HG03095 (cell line): ENCODE measurements around the gene SPIRE1.
"Not testable (repeated sequence)": the region's sequence is repeated elsewhere in the genome, so short reads cannot be mapped to it uniquely, and the experiment has no call there.

ENCODE experiments used
- ATAC-seq: cut with Tn5 transposase; IDR thresholded peaks from one replicate; pipeline ENCODE4 v1.9.1; 2021; ENCODE audit warnings: moderate library complexity; ENCODE audit not compliant: unreplicated experiment

The SPIRE1 gene

DNA sequence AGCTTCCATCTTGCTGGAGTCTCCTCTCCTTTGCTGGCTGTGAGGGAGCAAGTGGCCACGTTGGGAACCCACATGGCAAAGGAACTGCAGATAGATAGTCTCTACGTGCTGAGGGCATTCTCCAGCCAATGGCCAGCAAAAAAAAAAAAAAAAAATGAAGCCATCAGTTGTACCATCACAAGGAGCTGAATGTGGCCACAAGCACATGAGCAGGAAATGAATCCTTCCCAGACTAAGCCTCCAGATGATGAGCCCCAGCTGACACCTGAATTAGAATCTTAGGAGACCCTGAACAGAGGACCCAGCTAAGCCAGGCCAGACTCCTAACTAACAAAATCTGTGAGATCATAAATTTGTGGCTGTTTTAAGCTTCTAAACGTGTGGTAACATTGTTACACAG is 57.9 kb downstream of the SPIRE1 start:
- ATAC-seq, result no peak

DNA sequence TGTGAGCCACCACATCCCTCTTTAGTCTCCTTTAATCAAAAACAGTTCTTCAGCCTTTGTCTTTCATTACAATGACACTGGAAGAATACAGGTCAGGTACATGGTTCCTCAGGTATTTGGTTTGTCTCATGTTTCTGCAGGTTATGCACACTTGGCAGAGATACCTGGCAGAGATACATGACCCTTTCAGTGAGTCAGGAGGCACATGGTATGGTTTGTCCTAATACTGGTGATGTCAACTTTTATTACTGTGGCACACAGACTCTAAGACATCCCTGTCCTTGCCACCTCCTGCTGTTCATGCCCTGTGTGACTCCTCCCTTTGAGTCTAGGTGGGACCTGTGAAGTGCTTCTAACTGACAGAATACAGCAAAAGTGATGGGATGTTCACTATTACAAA is 58.4 kb downstream of the SPIRE1 start:
- no peak for ATAC-seq

DNA sequence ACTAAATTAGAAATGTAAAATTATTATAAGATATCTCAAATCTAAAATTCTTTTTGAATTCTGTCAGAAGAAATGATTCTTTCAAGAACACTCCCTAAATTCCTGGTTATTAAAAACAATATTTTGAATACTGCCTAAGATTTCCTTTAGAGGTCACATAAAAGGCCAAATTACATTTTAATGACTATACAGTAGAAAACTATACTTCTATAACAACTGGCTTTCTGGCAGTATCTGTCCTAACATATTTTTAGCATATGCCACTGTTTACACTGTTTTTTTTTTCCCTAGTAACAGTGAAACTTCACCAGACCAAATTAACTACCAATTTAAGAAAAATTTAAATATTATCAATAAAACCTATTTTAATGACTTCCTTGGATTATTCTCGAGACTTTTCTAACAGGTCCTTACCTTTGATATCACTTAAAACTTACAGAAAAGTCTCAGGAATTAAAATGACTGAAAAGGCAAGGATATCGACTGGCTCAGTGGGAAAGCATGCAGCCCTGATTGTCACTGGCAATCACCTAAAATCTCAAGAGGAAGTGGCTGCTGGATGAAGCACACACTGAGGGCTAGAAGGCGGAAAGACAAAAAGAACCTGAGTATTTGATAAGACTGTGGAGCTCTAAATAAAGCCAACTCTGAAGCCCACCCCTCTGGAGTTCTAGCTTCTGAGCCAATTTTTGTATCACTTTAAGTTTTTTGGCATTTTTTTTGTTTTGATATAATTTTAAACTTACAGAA is 59.6 kb downstream of the SPIRE1 start:
- ATAC-seq, result no peak

DNA sequence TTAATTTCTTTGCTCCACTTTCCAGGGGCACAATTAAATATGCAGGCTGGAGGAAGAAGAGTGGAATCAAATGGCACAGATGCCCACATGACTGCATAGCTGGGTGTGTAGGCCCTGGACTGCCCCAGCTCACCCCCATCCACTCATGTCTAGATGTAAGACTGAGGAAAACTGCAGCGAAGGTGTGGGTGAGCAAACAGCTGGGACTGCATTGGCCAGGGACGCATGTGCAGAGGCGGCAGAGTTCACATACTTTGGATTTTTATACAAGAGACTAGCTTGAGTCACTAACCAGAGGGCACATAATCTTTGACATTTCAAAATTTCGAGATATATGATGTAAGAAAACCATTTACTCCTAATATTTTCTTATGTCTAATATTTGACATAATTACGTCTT is 60.1 kb downstream of the SPIRE1 start:
- no peak for ATAC-seq

DNA sequence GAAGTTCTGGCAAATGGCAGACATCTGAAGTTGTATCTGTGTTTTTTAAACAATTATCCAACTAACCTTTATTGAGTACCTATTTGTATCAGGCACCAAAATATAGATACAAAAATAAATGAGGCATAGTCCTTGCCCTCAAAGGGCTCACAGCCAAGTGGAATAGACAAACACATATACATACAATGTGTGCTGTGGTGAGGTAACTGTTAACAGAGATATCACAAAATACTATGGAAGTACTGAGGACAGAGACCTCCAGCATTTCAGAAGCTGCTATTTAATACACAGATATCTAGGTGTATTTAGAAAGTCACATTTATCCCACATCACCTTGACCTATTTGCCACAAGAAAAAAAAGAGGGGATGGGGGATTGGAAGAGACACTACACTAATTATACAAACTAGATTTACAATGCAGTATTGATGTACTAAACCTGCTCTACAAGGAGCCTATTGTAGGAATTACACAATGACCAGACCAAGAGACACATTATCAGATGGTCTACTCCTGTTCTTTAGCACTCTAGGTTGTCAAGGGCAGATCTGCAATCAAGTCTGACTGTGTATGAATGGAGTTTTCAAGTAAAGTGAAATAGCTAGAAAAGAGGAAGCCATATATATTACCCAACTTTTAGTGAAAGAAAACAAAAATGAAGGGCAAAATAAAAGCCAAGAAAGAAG is 62.2 kb downstream of the SPIRE1 start:
- no peak for ATAC-seq

DNA sequence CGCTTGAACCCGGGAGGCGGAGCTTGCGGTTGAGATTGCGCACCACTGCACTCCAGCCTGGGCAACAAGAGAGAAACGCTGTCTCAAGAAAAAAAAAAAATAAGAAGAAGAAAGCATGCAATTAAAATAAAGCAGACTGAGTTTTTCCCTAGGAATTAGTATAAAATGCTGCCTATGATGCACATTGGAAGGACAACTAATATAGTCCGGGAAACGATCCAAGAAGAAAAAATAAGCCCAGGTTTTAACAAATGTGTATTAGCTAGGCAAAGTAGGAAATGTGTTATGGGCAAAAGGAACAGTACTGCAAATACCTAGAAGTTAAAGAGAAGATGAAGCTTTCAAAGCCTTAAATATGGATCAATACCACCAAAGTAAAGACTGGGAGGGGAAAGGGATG is 64.0 kb downstream of the SPIRE1 start:
- no peak for ATAC-seq

DNA sequence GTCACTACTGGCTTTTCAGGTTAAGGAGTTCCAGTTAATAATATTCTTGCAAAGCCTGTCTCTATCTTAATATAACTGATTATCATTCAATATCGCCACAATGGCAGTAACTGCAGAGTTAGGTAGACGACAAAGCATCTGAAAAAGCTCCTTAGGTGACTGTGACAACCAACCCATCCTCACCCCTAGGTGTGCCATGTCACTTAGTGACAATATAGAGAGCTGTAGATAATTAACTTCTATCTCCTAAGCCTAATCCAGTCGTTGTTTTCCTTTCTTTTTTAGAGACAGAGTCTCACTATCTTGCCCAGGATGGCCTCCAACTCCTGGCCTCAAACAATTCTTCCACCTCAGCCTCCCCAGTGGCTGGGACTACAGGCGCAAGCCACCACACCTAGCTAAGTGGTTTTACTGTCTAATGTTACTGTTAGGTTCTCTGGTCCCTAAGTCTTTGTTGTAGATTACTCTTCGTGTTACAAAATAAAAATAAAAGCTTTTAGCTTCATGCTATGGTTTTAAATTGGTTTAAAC is 65.2 kb downstream of the SPIRE1 start:
- no peak for ATAC-seq

DNA sequence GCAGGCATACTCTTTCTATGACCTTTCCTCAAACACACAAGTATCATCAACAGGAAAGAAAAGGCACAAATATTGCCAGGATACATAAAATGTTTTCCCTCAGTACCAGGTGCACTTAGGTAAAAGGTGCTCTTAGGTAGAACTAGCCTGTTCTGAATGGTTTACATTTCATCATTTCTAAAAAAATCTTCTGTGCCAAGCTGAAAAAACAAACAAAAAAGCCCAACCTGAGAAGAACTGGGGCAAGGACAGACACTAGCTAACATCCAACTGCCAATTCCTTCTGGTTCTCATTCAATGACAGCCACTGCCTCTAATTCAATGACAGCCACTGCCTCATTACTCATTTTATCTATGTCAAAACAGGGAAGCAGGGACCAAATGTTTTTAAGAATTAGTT is 68.5 kb downstream of the SPIRE1 start:
- no peak for ATAC-seq

DNA sequence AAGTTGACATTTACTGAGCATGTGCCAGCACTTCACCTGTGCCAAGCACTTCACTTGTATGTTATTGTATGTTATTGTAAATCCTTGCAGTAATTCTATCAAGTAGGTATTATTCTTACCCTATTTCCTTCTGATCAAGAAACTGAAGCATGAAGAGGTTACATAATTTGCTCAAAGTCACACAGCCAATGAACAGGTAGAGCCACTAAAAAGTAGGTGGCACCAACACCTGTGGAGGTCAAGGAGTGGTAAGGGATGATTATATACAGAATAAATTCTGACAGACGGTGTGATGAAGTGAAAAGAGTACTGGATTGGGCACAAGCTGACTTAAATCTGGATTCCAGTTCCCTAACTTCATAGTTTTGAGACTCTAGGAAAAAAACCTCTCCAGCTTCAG is 71.0 kb downstream of the SPIRE1 start:
- no peak for ATAC-seq

DNA sequence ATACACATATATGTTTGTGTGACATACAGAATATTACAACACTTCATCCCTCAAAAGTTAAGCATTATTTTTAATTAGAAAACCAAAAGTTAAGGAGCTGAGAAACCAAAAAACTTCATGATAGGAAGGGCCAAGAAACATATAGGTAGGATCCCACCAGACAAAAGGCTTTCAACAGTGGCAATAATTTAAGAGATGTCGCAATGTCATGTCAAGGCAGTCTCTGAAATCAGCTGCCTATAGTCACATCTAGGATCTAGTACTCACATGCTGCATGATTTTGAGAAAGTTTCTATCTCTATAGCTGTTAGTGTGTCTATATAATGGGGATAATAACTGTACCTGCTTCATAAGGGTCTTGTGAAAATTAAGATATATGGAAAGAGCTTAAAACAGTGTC is 72.7 kb downstream of the SPIRE1 start:
- ATAC-seq, result no peak

DNA sequence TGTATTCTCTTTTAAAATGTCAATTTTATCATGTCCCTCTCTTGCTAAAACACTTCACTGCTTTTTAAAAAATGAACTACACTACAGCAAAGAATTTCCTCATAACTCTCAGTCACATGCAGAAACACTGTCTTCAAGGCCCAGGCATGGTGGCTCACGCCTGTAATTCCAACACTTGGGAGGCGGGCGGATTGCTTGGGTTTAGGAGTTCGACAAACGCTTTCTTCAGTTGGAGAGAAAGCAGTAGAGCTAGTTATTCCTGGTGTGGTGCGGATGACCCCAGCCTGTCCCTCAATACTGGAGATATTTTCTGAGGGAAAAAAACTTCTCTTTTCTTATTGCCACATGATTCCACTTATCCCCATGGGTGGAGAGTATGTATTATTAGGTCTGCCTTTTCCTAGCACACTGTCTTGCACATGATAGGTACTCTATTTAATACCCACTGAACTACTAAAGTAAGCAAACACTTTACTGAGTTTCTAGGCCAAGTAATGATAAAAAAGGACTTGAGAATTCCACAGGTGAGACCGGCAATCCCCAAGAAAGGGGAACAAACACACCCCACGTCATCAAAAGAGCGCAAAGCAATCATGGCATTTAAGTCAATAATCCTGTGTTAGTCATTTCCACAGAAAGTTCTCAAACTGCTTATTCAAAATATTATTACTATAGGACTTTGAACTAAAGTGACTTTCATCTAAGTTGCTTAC is 77.1 kb downstream of the SPIRE1 start:
- no peak for ATAC-seq

DNA sequence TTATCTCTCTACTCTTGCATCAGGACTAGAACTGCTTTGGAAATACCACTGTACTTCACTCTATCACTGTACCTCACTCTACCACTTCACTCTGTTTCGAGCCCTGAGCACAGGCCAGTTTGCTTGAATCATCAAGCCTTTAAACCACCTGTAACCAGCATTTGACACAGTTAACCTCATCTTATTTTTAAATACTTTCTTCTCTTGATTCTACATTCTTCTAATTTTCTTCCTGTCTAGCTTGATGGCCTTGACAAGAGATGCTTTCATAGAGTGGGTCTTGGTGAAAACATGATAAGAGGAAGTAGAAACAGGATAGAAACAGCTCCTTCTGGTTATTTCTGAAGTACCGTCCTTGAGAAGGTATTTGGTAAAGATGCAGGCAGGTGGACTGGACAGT is 78.1 kb downstream of the SPIRE1 start:
- ATAC-seq, result peak; percentile 49

DNA sequence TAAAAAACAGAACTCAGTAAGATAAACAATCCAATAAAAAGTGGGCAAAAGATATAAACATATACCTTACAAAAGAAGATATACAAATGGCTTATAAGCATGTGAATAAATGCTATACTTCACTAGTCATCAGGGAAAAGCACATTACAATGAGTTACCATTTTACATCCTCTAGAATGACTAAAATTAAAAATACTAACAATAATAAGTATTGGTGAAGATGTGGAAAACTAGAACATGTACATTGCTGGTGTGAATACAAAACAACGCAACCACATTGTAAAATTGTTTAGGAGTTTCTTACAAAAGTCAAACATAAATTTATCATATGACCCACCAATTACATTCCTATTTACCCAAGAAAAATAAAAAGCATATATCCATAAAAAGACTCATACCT is 80.1 kb downstream of the SPIRE1 start:
- ATAC-seq, result no peak

DNA sequence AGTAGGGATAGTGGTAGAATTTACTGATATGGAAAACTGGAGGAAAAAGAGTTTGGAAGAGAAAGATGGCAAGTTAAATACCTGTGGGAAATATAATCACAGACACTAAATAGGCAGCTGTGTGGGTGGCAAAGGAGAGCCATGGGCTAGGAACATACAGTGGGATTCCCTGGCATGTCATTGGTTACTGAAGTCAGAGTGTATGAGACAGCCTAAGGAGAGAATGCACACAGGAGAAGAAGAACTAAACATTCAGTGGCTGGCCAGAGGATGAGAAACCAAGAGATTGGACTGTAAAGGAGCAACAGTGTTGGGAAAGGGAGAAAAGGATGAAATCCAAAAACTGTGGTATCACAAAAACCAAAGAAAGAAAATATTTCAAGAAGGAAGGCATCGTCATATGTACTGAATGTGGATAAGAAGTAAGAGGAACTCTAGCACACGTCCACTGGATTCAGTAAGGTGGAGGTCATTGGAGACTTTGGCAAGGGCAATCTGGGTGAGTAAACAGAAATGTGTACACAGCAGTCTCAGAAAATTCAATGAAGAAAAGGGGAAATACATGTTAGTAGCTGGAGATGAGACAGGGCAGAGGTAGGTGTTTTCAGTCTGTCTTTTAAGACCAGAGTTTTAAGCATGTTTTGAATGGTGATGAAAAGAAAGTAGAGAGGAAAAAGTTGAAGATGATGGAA is 83.3 kb downstream of the SPIRE1 start:
- ATAC-seq, result no peak

DNA sequence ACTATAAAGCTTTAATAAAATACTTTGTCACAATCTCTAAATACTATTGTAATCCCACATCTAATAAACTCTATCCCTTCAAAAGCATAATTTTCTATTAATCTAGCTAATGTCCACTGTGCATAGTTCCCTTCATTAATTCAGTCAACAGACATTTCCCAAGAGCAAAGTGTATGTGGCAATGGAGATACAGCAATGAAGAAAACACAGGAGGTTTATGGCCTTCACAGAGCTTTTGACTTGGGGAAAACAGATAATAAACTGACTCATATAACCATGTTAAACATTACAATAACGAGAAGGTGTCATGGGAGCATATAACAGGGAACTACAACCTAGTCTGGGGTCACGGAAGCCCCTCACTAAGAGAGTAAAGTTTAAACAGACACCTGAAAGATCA is 86.3 kb downstream of the SPIRE1 start:
- ATAC-seq, result no peak

DNA sequence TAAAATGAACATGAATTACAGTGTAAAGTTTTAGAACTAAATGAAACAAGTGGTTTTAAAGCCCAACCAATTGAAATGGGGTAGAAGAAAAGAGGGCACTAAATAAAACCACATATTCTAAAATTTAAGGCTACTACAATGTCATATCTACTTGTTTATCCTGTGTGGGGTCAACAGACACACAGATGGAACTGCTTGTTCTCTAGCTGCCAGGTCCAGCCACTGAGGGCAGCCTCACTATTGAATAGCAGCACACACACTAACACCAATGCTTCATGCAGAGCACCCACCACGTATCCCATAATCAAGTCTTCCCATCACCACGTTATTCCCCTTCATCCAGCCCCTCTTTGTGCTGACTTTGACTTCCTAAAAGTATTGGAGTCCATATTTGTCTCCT is 88.1 kb downstream of the SPIRE1 start:
- ATAC-seq, result no peak

DNA sequence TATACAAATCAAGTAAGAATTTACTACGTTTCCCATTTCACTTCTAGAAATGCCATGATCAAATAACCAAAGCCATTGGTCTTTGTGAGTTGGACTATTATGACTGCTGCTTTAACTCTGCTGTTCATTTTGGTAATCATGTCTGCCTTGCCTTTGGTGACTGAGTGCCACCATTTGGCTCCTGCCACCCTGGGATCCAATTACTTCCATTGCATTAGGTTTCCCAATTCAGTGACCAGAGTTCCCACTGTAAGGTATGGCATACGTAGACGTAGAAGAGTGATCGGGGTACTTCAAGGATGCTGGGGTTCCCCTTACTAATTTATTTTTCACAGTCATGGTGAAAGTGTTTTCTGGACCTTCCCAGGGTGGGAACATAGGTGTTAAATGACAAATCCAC is 90.1 kb downstream of the SPIRE1 start:
- ATAC-seq, result no peak

DNA sequence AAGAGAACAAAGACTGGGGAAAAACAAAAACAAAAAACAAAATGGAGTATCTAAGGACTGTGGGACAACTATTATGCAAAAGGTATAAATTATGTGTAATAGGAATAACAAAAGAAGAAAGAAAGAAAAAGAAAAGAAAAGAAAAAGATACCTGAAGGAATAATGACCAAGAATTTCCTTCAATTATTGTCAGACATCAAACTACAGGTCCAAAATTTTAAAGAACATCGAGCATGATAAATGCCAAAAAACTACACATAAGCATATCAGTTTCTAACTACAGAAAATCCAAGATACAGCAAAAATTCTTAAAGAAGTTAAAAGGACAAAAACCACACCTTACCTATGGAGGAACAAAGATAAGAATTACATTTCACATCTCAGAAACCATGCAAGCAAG is 93.0 kb downstream of the SPIRE1 start:
- no peak for ATAC-seq

DNA sequence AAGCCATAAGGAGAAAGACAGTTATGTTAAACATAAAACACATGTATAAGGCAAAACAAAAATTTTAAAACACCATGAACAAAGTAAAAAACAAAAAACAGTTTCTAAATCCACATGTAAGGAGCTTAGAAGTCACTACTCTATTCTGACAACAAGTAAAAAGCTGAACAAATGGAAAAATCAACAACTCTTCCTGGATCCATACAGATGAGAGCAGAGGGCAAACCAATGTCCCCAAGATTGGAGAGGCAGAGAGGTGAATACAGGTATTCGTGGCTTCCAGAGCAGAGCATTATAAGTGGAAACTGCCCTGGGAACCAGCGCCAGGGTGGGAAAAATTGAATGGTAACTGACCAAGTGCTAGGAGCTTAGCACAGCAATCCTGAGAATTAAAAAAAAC is 93.5 kb downstream of the SPIRE1 start:
- no peak for ATAC-seq

DNA sequence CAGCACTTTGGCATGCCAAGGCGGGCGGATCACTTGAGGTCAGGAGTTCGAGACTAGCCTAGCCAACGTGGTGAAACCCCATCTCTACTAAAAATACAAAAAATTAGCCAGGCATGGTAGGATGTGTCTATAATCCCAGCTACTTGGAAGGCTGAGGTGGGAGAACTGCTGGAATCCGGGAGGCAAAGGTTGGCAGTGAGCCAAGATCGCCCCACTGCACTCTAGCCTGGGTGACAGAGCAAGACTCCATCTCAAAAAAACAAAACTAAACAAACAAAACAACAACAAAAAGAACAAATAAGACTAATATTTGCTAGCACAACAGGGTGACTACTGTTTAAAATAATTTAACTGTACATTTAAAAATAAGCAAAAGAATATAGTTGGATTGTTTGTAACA is 97.3 kb downstream of the SPIRE1 start:
- not testable (repeated sequence) for ATAC-seq

DNA sequence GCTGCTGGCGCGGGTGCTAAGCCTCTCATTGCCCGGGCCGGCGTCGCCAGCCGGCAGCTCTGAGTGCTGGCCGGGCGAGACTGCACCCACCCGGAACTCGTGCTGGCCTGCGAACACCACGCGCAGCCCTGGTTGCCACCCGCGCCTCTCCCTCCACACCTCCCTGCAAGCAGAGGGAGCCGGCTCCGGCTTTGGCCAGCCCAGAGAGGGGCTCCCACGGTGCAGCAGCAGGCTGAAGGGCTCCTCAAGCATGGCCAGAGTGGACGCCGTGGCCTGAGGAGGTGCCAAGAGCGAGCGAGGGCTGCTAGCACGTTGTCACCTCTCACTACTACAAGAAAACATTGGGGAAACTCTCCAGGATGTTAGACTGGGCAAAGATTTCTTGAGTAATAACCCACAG is 98.6 kb downstream of the SPIRE1 start:
- no peak for ATAC-seq
